Epidermal melanocyte (primary cell): ENCODE results near the gene EOLA1.
"Not testable (repeated sequence)": the region's sequence is repeated elsewhere in the genome, so short reads cannot be mapped to it uniquely, and the experiment has no call there.

ENCODE experiments used
- DNase-seq: peaks from one replicate; pipeline ENCODE4 v3.0.0; 2011; ENCODE audit warnings: low spot score; ENCODE audit not compliant: insufficient read length

The EOLA1 gene

DNA sequence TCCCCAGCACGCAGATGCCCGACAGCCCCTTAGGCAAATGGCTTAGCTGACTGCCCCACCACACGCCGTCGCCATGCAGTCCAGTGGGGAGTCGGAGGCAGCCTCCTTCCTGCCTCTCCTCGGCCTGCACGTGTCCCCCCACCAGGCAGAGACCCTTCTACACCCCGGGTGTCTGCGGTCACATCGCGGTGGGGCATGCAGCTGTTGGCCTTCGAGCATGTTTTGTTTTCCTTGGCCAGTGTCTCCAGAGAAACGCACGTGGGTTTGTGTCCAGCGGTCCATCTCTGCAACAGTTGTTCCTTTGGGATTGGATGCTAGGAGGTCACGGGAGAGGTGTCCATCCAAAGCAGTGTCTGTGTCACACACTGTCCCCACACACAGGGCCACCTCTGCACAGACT lies 54.4 kb downstream of the EOLA1 start, which contains the start of gene HSFX2:
Gene HSFX2, minus strand, starts transcription at position 101 of the 400 bp plus-strand sequence. CDS start 614 bp downstream, outside the sequence.
- not testable (repeated sequence) for DNase-seq

DNA sequence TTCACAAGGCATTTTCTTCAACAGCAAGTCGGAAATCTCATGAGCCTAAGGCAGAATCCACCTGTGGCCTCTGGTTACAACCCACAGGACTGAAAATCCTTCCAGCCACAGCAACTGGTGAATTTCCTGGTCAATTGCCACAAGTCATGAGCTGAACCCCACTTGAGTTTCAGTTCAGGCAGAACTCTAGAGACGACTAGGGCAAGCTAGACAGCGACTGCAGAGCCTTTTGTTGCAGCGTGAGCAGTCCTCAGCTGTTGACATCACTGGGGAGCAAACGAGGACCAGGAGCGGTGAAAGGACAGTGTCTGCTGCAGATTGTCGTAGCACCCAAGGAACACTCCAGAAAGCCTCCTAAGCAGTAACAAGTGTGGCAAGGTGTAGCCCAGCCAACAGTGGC lies 55.1 kb downstream of the EOLA1 start:
- DNase-seq, result not testable (repeated sequence)
